Subcutaneous adipose tissue (tissue), 4 donors: ENCODE data around the gene CKS1B. TPM values are rescaled to one million over a fixed set of nuclear protein-coding genes. Genes with fewer than 3 reads are reported as not detected.

Source experiments
- CTCF ChIP-seq: fragments of 450-650 bp; IDR thresholded peaks from one replicate; pipeline ENCODE4 v1.5.1; 2016; ENCODE audit warnings: low read depth, mild to moderate bottlenecking, control low read depth, antibody characterized with exemption, moderate library complexity
- total RNA-seq, 4 donors: library from RNA; depleted of rRNA; stranded (reverse); fragments of >200 nt; gene quantifications; one replicate each; pipeline ENCODE4 v1.1.0, GENCODE V29; 2016

Gene CKS1B
- total RNA-seq, 4 donors from 2014 or later, result 40.3 to 77.4 (median 51.2) TPM

GRCh38 chr1:154983776-154984466 is 9.4 kb downstream of the CKS1B start:
- TF ChIP-seq CTCF, result no peak

GRCh38 chr1:154987326-154987725 is 12.8 kb downstream of the CKS1B start:
- TF ChIP-seq CTCF, result no peak

GRCh38 chr1:154988058-154988954 is 13.8 kb downstream of the CKS1B start:
- TF ChIP-seq CTCF, result no peak

- TF ChIP-seq CTCF, result no peak
These were observed 14.8 kb downstream of the CKS1B start for GRCh38 chr1:154989195-154989860.

- no peak for TF ChIP-seq CTCF
These were observed 15.8 kb downstream of the CKS1B start for GRCh38 chr1:154990276-154990675.

GRCh38 chr1:154992721-154993571 is 18.5 kb downstream of the CKS1B start:
- no peak for TF ChIP-seq CTCF
